ENCODE measurements around the gene ACTRT2. TPM values are rescaled to one million over a fixed set of nuclear protein-coding genes. Genes with fewer than 3 reads are reported as not detected.

ACTRT2 gene
- total RNA-seq, 1 experiment from 2014 or later = not detected

DNA sequence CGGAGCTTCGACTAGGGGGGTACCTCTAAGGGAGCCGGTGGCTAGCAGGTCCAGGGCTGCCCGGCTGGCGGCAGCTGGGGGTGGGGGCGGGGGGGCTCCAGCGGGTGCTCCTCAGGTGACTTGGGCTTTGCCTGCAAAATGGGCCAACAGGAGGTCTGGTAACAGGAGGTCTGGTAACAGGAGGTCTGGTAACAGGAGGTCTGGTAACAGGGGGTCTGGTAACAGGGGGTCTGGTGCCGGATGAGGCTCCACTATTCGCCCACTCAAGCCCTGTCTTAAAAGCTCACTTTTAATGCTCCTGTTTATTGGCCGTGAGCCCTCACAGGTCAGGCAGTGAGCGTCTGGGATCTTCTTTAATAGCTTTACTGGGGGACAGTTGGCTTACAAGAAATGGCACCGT lies 40.4 kb upstream of the ACTRT2 start:
- peaks cover 0 to 5% of the 10 kb centered on the region in 2 experiments; a peak in 1 of 4 replicates for H3K4me1 Mint-ChIP-seq
- TF ChIP-seq, protein P1, sequence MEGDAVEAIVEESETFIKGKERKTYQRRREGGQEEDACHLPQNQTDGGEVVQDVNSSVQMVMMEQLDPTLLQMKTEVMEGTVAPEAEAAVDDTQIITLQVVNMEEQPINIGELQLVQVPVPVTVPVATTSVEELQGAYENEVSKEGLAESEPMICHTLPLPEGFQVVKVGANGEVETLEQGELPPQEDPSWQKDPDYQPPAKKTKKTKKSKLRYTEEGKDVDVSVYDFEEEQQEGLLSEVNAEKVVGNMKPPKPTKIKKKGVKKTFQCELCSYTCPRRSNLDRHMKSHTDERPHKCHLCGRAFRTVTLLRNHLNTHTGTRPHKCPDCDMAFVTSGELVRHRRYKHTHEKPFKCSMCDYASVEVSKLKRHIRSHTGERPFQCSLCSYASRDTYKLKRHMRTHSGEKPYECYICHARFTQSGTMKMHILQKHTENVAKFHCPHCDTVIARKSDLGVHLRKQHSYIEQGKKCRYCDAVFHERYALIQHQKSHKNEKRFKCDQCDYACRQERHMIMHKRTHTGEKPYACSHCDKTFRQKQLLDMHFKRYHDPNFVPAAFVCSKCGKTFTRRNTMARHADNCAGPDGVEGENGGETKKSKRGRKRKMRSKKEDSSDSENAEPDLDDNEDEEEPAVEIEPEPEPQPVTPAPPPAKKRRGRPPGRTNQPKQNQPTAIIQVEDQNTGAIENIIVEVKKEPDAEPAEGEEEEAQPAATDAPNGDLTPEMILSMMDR (conservative IDR thresholded peaks at IDR 0.05) = no peak
- no peak overlapping the region for H2AK5ac ChIP-seq (ENCODE audit: insufficient read length, low read length)
- H3K56ac ChIP-seq (ENCODE audit: insufficient read length, low read depth, low read length) = no peak overlapping the region
- H3T11ph ChIP-seq (ENCODE audit: low read length) = no peak overlapping the region
- H3K79me2 ChIP-seq (ENCODE audit: insufficient read depth, low read length) = no peaks in the 10 kb centered on the region
- peaks cover 2 to 52% of the 10 kb centered on the region in 2 experiments; a peak in 4 of 5 replicates for H3K9me3 Mint-ChIP-seq
- no peaks in the 10 kb centered on the region for H3K79me1 ChIP-seq (ENCODE audit: insufficient read depth, low read depth, low read length, poor library complexity, severe bottlenecking)
- H4K5ac ChIP-seq (ENCODE audit: insufficient read length, low read depth, low read length) = no peak overlapping the region
- H4K8ac ChIP-seq (replicated peaks; ENCODE audit: insufficient read length, low read depth, low read length) = no peak overlapping the region
- no peak overlapping the region for H3K18ac ChIP-seq (ENCODE audit: insufficient read length, low read depth, low read length)
- H3K14ac ChIP-seq (ENCODE audit: insufficient read depth, low read length) = no peak overlapping the region
- no peak overlapping the region for H4K91ac ChIP-seq (ENCODE audit: insufficient read length, low read depth, low read length)
- H3K27ac Mint-ChIP-seq = no peak overlapping the region
- no peak overlapping the region for H2BK15ac ChIP-seq (ENCODE audit: low read depth, low read length)
- no peak overlapping the region for H2BK120ac ChIP-seq (ENCODE audit: low read depth, low read length, poor library complexity, severe bottlenecking)
- peaks cover 9% of the 10 kb centered on the region for H3K27me3 Mint-ChIP-seq (ENCODE audit: low read depth)
- no peak overlapping the region for H2AFZ ChIP-seq (ENCODE audit: low read length)
- H2BK20ac ChIP-seq (ENCODE audit: low read depth, low read length, poor library complexity, severe bottlenecking) = no peak overlapping the region
- no peak overlapping the region for H3K4ac ChIP-seq (ENCODE audit: low read depth, low read length)
- no peak overlapping the region for H3K4me2 ChIP-seq (ENCODE audit: insufficient read depth, insufficient read length, low read length)
- H3K23ac ChIP-seq (ENCODE audit: insufficient read length, low read depth, low read length) = no peak overlapping the region
- peaks cover 66% of the 10 kb centered on the region for H3K9me3 ChIP-seq (ENCODE audit: control insufficient read depth, low read depth, low read length)
- H3K36me3 Mint-ChIP-seq (ENCODE audit: insufficient read depth in 1 of 3, low read depth in 3 of 3) = peaks cover 0 to 15% (median 1%) of the 10 kb centered on the region in 3 experiments; a peak in 3 of 7 replicates
- no peak overlapping the region for H3K27ac ChIP-seq (ENCODE audit: insufficient read length, low read depth, low read length)
- no peaks in the 10 kb centered on the region for H3K27me3 ChIP-seq (ENCODE audit: insufficient read depth, low read length)
- WGBS (ENCODE audit: extremely low coverage, insufficient read length, low lambda C conversion rate) = no CpG with 5 or more reads among the region's 12 CpGs
- no peak overlapping the region for H2BK5ac ChIP-seq (ENCODE audit: insufficient read length, low read length)
- H3K9ac ChIP-seq (ENCODE audit: extremely low read depth, insufficient read length, low read length) = no peak overlapping the region
- no peak overlapping the region for H2BK12ac ChIP-seq (ENCODE audit: insufficient read length, low read depth, low read length)
- no peaks in the 10 kb centered on the region for H3K23me2 ChIP-seq (ENCODE audit: insufficient read length, low read depth, low read length, poor library complexity, severe bottlenecking)
- H4K20me1 ChIP-seq (ENCODE audit: control insufficient read depth, insufficient read depth, insufficient read length) = no peaks in the 10 kb centered on the region
- H3K4me1 ChIP-seq (ENCODE audit: insufficient read depth, low read length) = no peaks in the 10 kb centered on the region
- H3K4me3 Mint-ChIP-seq = no peak overlapping the region
- DNase-seq = no peak
